Measurements from ENCODE around the gene SLC25A10.

Gene SLC25A10

GRCh38 chr17:81740395-81740961, 28.4 kb downstream of the SLC25A10 start:
- H3K4me3 ChIP-seq (ENCODE audit: control insufficient read depth, low read depth, low read length) = no peak overlapping the region
- no peak for DNase-seq (ENCODE audit: low read depth)
- TF ChIP-seq, protein P1, sequence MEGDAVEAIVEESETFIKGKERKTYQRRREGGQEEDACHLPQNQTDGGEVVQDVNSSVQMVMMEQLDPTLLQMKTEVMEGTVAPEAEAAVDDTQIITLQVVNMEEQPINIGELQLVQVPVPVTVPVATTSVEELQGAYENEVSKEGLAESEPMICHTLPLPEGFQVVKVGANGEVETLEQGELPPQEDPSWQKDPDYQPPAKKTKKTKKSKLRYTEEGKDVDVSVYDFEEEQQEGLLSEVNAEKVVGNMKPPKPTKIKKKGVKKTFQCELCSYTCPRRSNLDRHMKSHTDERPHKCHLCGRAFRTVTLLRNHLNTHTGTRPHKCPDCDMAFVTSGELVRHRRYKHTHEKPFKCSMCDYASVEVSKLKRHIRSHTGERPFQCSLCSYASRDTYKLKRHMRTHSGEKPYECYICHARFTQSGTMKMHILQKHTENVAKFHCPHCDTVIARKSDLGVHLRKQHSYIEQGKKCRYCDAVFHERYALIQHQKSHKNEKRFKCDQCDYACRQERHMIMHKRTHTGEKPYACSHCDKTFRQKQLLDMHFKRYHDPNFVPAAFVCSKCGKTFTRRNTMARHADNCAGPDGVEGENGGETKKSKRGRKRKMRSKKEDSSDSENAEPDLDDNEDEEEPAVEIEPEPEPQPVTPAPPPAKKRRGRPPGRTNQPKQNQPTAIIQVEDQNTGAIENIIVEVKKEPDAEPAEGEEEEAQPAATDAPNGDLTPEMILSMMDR (conservative IDR thresholded peaks at IDR 0.05; ENCODE audit: control insufficient read depth, insufficient read depth, low read depth, low read length) = no peak

DNA sequence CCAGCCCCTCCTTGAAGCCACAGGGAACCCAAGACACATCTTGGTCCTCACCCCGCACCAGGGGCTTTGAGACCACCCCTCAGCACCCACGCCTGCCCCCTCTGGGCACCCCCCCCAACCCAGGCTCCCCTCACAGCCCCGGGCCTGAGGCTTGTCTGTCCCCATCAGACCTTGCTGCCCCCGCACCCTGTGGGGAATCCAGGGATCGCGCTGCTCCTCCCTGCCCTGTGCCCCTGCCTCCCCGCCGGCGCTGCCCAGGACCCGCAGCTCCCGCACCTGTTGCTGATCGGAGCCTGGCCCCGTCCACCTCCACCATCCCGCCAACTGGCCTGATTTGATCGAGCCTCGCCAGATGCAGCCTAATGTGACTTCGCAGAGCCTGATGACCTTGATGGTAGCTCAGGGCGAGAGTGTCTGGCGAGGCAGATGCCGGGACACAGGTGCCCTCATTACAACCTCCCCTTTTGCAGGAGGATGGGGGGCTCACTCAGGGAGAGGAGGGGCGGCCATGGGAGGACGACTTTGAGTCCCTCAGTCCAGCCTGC, 29.0 kb downstream of the SLC25A10 start:
- TF ChIP-seq, protein P1 (conservative IDR thresholded peaks at IDR 0.05; ENCODE audit: control insufficient read depth, insufficient read depth, low read depth, low read length) = no peak
- no peak for DNase-seq (ENCODE audit: low read depth)
- H3K4me3 ChIP-seq (ENCODE audit: control insufficient read depth, low read depth, low read length) = no peak overlapping the region

GRCh38 chr17:81741594-81742452, 29.7 kb downstream of the SLC25A10 start:
- H3K4me3 ChIP-seq (ENCODE audit: control insufficient read depth, low read depth, low read length) = no peak overlapping the region
- no peak for DNase-seq (ENCODE audit: low read depth)
- TF ChIP-seq, protein P1 (conservative IDR thresholded peaks at IDR 0.05; ENCODE audit: control insufficient read depth, insufficient read depth, low read depth, low read length) = no peak

All from fibroblast of mammary gland (primary cell).